GM19468 (cell line): ENCODE measurements around the gene BANP.

Source experiments
- ATAC-seq: cut with Tn5 transposase; IDR thresholded peaks from one replicate; pipeline ENCODE4 v1.9.1; 2021; ENCODE audit warnings: mild to moderate bottlenecking, moderate library complexity, moderate number of reproducible peaks; ENCODE audit not compliant: unreplicated experiment; ENCODE audit errors: extremely low read depth

The BANP gene

DNA sequence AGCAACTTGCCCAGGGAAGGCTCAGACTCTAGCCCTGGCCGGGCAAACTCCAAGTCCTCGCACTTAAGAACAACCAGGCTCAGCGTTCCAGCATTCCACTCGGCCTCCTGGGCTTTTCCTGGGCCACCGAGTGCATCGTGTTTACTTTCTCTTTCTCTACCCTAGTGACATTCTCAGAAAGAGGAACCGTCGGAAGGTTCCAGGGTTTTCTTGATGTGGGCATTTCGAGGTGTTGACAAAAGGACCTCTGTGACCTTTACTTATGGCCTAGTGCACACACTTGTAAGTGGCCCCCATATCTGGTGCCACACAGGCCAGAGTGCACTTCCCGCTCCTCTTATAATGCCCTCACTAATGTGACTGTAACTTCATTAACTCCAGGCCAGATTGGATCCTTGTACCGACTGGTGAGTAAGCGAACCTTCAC is 3.1 kb upstream of the BANP start:
- ATAC-seq: no peak

DNA sequence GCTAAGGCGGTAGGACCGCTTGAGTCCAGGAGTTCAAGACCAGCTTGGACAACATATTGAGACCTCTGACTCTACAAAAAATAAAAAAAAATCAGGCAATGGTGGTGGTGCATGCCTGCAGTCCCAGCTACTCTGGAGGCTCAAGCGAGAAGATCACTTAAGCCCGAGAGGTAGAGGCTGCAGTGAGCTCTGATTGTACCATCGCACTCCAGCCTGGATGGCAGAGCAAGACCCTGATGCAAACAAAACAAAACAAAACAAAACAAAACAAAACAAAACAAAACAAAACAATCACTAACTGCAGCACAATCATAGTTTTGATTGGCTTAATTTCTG is 2.5 kb upstream of the BANP start:
- no peak for ATAC-seq

DNA sequence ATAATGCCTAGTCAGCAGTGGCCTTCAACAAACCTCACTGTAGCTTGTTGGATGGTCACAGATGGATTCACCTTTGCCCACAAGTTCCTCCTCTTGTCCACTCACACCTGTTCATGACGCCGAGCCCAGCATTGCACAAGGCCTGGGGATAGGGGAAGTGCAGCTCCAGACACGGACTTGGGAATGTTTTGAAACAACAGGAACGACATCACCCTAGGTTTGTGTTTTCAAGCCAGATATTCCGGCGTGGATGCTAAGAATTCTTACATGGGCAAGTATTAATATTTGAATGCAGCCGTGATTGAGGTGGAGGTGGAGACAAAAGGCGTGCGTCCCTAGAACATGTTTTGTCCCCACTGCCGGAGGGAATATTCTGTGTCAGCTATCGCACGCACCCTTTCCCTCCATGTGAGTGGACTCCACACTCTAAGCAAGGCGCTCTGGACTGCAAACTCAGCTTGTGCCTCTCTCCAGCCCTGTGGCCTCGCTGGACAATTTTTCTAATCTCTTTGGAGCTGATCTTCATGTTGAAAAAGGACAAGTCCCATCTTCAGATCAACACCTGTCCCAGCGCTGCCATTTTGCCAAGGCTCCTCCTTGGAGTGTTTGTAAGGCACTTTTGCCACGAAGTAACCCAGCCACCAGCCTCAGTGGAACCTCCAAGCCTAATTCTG is 2.0 kb upstream of the BANP start:
- no peak for ATAC-seq

DNA sequence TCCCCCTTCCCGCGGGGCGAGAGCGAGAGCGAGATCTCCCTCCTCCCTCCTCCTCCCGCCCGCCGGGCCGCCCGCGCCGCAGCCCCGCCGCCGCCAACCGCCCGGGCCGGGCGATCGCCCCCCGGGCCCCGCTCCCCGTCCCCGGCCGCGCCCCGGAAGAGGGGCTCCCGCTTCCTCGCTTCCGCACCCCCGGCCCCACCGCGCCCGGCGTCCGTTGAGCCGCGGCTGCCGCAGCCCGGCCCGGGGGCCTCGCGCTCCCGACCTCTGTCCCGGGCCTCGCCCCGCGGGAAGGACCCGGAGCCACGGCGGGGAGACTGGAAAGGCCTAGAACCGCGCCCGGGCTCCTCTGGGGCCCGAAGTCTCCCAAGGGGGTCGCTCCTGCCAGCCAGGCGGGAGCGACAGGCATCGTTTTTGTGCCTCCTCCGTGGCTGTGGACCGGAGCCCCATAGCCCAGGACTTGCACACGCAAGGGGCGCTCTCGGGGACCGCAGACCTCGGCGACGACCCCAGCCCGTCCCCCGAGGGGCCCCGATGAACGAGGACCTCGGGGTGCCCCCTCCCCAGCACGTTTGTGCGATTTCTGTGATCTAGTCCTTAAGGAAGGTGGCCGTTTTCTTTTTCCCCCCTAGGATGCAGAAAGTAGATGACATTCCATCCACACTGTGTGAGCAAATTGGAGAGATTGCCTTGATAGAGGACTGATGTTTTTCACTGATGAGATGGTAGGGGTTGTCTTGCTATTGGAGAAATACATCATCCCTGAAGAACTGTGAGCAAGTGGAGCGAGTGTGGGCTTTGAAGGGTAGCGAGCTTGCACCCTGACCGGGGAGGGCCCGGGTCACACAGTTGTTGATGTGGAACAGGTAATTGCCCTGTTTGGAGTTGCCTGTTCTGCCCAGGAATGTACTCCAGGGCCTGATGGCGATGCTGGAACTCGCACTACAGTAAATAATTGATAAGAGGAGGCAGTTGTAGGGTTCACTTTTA is 611 bp downstream of the BANP start:
- ATAC-seq: no peak

DNA sequence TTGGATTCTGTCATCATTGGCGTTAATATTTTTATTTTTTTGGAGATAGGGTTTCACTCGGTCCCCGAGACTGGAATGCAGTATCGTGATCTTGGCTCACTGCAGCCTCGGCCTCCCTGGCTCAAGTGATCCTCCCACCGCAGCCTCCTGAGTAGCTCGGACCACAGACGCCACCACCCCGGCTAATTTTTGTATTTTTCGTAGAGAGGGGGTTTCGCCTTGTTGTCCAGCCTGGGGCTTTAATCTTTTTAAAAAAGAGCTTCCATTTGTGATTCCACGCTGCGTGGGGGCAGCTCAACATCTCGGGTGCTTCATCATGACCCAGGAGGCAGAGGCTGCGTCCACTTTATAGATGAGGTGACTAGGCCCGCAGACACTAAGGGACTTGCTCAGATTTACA is 1.5 kb downstream of the BANP start:
- ATAC-seq: no peak

DNA sequence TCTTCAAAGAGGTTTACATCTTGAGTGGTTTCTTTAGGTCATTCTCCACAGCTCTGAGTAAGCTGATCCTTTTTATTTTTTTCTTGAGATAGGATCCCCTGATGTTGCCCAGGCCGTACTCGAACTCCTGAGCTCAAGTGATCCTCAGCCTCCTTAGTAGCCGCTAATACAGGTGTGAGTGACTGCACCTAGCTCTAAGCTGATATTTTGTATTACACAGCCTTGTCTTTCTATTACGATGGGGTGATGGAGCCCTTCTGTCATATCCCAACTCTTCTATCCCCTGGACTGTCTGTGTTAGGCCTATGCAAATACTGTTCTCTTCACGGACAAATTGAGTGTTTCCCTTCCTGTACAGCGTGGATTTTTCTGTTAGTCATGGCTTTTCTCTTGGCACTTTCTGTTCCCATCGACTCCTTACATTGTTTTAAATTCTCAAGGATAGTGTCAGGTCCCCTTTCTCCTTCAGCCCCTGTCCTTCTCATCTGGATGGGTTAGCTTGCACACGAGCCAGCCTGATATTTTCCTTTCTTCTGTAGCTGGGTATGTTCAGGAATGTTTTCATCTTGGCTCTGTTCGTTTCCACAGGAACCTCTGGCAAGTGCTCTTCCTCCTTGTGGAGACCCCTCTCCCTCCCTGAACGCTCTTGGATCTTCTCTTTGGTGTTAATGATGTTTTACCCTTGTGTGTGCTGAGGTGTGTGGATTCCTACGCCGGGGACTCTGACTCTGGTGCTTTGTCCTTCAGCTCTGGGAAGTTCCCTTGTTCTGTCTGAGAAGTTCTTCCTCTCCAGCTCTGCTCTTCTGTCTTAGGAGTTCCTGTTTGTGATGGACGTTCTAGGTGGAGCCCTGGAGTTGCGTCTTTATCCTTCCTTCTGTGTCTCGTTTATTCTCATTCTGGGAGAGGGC is 2.3 kb downstream of the BANP start:
- ATAC-seq: no peak

DNA sequence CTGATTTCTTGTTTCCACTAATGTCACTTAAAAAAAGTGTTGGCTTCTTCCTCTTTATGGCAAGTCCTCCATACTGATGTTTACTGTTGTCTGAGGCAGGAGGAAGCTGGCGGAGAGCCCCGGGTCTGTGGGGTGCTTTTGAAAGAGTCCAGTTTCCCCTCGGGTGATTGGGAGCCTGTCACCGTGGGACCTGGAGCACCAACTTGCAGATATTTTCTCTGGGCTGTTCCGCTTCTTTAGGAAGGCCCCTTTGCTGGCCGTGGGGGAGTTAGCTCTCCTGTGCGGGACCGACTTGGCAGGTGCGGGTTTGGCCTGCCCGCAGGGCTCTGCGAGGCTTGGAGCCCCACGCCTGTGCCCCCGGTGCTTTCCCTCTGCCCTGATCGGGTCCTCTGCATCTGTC is 3.1 kb downstream of the BANP start:
- ATAC-seq: no peak

DNA sequence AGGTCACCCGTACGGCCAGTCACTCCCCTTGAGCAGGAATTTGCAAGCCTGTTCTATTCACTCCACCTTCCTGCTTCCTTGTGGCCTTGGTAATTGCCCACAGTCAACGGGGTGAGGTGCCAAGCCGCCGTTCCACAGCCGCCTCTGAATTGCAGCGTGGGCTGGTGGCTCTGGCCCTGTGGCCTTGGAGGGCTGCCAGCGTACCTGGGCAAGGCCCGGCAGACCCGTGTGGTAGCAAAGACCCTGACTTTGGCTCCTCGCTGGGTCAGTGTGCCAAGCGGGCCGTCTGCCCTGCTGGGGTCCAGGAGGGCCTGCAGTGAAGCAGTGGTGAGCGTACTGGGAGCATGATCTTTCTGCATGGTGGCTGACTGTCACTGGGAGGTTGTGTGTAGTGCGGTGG is 3.6 kb downstream of the BANP start:
- ATAC-seq: no peak

DNA sequence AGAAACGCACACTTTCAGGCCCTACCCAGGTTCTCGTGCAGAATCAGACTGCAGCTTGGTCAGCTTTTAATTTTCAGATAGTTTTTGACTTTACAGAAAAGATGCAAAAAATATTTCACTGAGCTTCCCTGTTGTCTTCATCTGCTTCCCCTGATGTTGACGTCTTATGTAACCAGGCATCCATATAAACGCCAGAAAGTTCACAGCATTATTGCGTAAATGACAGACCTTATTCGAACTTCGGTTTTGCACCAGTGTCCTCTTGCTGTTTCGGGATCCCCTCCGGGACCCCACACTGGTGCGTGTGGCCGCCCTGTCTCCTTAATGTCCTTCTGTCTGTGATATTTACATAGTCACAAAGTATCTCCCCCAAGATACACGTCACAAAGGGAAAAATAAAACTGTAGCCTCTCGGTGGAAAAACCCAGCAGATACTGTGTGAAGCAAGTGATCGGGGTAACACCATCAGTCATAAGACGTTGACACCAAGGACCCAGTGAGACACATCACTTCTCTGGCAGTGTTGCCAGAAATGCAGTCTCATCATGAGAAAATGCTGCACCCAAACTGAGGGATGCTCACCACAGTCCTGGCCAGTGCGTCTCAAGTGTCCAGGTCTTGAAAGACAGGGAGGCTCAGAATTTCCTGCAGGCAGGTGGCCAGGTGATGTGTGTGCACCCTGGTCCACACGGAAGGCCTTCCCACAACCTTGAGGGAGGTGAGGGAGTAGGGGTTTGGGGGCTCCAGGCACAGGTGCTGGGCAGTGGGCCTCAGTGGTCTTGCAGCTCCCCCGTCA is 4.3 kb downstream of the BANP start:
- ATAC-seq: no peak

DNA sequence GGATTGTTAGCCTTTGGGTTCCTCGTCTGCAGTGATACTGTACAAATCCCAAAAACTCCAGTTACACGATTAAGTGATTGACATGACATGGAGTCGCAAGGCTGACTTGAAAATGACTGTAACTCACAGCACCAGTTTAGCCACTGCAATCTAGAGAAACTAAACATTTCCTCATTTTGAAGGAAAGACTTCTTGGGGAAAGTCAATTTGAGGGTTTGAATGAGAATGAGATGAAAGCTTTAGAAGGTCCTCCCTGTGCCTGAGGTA is 4.8 kb downstream of the BANP start:
- no peak for ATAC-seq

DNA sequence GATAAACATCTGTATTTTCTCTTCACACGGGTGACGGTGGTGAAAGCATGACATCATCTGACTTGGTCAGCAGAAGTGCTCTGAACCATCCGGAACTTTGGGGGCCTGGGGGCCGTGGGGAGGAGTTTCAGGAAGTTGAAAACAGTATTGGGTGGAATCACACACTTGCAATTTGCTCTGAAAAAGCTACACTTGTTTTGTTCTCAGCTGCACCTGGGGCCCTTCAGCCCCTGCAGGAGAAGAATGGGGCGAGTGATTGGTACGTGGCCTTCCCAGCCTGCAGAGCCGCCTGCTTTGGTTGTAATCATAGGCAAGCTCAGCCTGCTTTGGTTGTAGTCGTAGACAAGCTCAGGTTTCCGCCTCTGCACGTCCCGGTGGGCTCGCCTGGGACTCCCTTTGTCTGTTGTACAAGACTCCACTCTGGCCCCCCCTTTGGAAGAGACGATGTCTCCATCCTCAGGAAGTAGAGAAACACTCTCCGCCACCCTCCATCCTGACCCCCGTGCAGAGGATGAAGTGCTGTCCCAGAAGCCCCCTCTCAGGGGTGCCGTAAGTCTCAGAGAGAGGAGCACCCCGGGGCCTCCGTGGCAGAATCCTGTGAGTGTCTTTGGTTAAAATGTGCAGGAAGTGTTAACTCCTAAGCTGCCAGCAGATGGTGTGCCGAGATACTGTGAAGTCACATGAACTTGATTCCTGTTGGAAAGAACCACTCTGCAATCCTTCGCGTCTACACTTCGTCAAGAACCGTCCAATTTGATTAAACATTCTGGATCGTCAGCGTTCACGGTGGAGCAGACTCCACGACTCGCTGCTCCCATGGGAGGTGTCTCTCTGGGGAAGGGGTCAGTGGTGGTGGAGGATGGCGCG is 5.4 kb downstream of the BANP start:
- no peak for ATAC-seq

DNA sequence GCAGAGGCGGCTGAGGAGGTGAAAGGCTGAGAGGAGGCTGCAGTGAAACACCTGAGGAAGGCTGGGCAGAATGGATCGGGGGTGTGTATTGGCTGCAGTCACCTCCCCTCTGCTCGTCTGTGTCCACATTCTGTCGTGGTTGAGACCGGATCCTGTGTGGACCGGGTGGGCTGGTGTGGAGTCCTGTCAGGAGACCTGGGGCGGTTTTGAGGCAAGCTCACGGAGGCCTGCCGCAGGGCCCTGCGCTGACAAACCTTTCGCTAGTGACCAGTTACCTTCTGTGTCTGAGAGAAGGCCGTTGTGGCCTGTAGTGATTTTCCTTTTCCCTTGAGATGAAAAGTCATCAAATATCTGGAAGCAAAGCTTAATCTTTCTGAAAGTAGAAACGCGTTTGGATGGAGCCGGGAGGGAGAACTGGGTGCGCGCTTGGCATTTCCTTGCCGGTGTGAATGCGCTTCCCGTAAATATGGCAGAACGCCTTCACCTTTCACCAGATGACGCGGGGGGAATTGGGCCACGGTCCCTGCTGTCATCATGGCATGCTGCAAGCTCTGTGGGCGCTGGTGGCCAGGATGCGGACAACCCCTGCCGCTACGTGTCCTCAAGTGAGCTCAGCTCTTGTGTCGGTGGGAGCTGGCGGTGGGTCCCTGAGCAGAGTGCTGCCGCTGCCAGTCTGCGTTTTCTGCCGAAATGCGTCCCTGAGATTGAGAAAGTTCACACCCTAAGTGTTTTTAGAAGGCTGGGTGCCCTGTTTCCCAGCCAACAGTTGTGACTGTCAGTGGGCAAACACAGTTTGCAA is 6.3 kb downstream of the BANP start:
- no peak for ATAC-seq

DNA sequence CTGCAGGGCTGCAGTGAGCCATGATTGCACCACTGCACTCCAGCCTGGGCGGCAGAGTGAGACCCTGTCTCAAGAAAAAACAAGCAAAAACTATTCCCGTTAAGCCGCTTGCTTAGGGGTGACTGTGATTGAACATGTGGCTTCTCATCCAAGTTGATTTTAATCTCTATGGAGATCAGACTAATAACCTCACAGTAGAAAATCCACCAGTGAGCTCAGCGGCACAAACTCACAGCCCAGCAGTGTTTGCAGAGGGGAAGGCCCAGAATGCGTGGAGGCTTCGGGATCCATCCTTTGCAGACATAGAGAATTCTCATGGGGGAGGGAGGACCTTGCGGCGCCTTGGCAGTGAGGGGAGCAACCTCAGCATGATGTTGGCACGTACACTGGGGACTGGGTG is 7.4 kb downstream of the BANP start:
- ATAC-seq: no peak

DNA sequence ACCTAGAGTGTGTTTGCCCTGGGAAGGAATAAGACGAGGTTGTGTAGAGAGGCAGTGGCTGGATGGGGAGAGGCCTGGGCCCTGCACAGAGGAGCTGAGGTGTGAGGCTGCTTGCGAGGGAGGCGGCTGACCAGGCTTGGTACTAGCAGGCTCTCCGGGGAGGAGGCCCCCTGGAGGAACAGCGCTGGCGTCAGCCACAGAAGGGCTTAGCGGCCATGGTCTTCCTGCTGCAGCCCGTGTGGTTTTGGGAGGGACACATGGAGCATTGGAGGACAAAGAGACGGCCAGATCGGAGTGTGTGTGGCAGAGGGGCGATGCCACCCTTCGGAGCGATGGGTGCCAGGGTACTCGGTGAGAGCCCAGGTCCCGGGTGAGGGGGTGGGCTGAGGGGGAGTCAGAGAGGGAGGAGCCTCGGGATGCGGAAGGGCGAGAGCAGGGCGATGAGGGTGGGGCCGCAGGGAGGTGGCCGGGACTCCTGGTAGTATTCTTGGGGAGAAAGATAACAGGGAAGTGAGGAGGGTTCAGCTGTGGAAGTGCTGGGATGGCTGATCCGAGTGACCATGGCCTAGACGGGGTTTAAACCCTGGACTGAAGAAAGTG is 8.3 kb downstream of the BANP start:
- no peak for ATAC-seq

DNA sequence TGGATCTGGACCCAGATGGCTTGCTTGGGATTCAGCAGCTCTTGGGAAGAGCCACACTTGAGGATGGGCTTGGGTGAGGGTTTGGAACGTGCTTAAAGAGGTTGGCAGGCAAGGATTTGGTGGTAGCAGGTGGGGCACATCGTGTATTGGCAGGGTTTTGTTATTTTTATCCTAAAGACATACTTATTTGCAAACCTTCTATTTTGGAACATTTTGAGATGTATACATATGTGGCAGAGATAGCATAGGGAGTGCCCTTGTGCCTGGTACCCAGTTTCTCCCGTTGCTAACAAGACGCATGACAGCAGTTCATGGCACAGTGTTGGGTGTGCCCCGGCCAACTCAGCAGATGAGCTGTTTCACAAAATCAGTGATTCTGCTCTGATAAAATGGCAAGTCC is 9.1 kb downstream of the BANP start:
- no peak for ATAC-seq

DNA sequence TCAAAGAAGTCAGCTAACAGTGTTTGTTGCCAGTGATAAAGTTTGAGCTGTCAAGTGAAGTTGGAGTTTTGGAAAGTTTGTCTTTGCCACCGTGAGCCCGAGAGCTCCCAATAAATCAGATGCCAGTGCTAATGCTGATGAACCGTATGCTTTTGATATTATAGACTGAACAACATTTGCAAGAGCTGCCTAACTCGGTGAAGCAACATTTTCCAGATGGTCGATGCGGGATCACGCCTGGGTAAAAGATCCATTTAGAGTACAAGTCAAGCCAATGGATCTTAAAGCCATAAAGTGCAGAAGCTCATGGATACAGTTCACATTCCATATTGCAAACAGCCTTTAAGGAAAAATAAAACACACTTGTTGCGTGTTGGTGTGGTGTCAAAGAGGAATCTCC is 9.6 kb downstream of the BANP start:
- ATAC-seq: no peak

DNA sequence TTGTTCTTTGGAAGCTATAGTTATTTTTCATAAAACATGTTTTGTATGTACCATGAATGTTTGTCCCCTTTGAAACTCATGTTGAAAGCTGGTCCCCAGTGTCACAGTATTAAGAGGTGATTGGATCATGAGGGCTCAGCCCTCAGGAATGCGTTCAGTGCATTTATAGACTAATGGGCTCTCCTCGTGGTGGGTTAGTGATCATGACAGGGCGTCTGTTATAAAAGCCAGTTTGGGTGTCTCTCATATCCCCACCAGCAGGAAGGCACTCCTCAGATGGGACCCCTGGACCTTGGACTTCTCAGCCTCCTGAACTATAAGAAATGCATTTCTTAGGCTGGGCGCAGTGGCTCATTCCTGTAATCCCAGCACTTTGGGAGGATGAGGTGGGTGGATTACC is 10.4 kb downstream of the BANP start:
- no peak for ATAC-seq

DNA sequence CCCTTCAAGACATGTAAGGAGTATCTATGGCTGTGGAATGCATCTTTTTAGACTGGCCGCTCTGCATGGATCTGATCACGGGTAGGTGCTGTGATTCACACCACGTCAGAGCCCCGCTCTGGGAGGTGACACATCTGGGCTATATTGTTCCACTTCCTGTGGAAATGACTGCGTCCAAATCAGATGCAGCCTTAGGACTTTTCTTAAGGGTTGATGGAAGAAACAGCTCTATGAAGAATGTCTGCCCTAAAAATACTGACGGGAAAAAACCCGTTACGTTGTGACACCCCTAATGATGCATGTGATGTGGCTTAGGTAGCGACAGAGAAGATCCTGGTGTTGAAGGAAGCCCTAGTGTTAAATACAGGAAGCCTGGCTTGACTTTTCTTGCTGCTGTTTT is 12.2 kb downstream of the BANP start:
- ATAC-seq: no peak
